ENCODE results near the gene RAPGEF5. TPM values are rescaled to one million over a fixed set of nuclear protein-coding genes. Genes with fewer than 3 reads are reported as not detected.

Gene RAPGEF5
- total and polyA plus RNA-seq, 2 donors (not counting 3 experiments of a cell fraction or from before 2014, with no cell fraction given) = 10.0 to 43.2 TPM

DNA sequence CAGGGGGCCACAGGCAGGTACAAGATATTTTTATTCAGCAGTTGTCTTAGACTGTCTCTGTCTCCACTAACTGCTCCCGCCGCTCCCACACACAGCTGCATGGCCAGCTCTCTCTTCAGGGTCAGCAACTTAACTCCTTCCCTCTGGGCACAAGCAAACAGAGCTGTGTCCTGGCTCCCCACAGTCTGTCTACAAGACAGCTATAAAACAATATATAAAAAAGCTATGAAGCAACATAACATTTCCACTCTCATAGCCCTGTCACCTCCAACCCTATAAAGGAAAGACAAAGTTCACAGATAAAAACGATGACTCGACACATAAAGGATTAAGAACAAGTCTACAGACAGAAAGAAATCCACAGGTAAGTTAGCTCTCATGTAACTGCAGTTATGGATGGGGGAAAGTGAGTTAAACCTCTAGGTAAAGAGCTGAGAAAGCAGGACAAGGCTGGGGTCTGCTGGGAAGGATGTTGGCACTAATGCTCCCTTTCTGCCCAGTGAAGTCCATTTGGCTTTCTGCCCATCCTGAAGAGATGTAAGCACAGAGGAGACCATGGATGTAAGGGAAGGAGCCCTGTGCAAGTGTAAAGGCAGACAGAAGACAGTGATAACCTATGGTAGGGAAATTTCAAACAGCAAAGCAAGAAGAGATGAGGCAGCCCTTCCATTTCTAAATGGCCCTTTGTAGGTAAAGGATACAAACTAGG, 27.0 kb downstream of the RAPGEF5 start:
- dilution Hi-C loops (cut with MboI; ENCODE audit: extremely low pct_ligation_motif_present, low sequenced_read_pairs) = no loop called here
- Histone ChIP-seq H3K27me3 (ENCODE audit: control insufficient read depth in 2 of 2, insufficient read depth in 2 of 2, low read length in 2 of 2) (no peaks in the 10 kb centered on the region), H2AFZ (ENCODE audit: low read depth, low read length) (no peak overlapping the region), H3K79me2 (ENCODE audit: control insufficient read depth, insufficient read depth, low read length) (no peaks in the 10 kb centered on the region), H3K9ac (replicated peaks; ENCODE audit: extremely low read depth, insufficient read depth, low read length) (no peak overlapping the region), H3K9me3 (replicated peaks; ENCODE audit: control insufficient read depth, insufficient read depth, low read length) (no peaks in the 10 kb centered on the region), H3K36me3 (ENCODE audit: control insufficient read depth in 2 of 2, extremely low read depth in 1 of 2, insufficient read depth in 2 of 2, low read length in 2 of 2) (no peaks in the 10 kb centered on the region), H3K27ac (ENCODE audit: insufficient read depth, low read depth, low read length) (no peak overlapping the region), H3K9me1 (replicated peaks; ENCODE audit: control insufficient read depth, extremely low read depth, insufficient read depth, low read length) (no peaks in the 10 kb centered on the region), H3K4me2 (ENCODE audit: insufficient read depth, low read length) (no peak overlapping the region), H3K4me3 (replicated peaks in 1 of 3; ENCODE audit: insufficient read depth in 1 of 3, low read depth in 1 of 3, low read length in 3 of 3) (no peak overlapping the region), H4K20me1 (replicated peaks; ENCODE audit: control insufficient read depth, extremely low read depth, insufficient read depth, low read length) (no peaks in the 10 kb centered on the region), H3K4me1 (ENCODE audit: control insufficient read depth, extremely low read depth, insufficient read depth, low read length) (no peaks in the 10 kb centered on the region)
- FAIRE-seq (no peak), DNase-seq (ENCODE audit: low read depth, low spot score) (no peak)
- no TSS peak for BruUV-seq (replicated peaks)
- TF ChIP-seq JUN (IDR thresholded peaks at IDR 0.05; ENCODE audit: borderline replicate concordance, insufficient read depth, insufficient read length, low read depth) (no peak), POLR2AphosphoS5 (IDR thresholded peaks at IDR 0.05; ENCODE audit: insufficient read depth, low read depth, low read length) (no peak), MYC (IDR thresholded peaks at IDR 0.05; ENCODE audit: low read depth, low read length) (no peak), FOS (IDR thresholded peaks at IDR 0.05; ENCODE audit: borderline replicate concordance, insufficient read depth, low read length) (no peak), CTCF (IDR thresholded peaks at IDR 0.05; ENCODE audit: extremely low read depth in 1 of 2, insufficient read depth in 1 of 2, low read depth in 1 of 2, low read length in 2 of 2) (no peak)
- TF ChIP-seq, protein P1, sequence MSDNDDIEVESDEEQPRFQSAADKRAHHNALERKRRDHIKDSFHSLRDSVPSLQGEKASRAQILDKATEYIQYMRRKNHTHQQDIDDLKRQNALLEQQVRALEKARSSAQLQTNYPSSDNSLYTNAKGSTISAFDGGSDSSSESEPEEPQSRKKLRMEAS (IDR thresholded peaks at IDR 0.05; ENCODE audit: insufficient read depth, insufficient read length) = no peak
- CTCF ChIA-PET = interaction anchor here (0.9 kb wide), 1 partner anchor 12 kb away, joined by 3 read pairs; no protein-coding TSS in a partner anchor
- POLR2A ChIA-PET = interaction anchor here (0.7 kb wide), 1 partner anchor 10 kb away, joined by 3 read pairs; no protein-coding TSS in a partner anchor
- intact Hi-C loops (cut with micrococcal nuclease) = no loop called here

Measured in endothelial cell of umbilical vein (primary cell).